NCI-H446 (cell line): ENCODE results near the gene ACOXL.

Experiments used
- DNase-seq, 2 experiments: peaks; one replicate each; lab custom pipeline; 2025; lab: John Stamatoyannopoulos, UW

Gene ACOXL

DNA sequence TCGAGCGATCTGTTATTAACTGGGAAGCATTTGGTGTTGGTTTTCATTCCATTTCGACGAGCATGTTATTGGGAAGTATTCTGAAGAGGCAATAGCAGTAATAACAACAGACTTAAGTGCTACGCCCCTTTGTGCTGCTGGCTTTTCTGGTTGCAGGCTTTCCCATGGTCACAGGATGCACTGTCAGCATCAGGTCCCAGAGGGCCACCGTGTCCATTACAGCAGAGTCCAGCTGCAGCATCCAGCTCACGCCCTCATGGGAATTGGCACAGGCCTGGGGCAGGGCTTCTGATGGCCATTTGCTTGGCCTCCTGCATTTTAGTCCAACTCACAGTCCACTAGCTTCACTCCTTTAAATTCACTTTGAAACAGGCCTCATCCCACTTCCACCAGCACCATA, 432.7 kb downstream of the ACOXL start:
- no peak for DNase-seq

DNA sequence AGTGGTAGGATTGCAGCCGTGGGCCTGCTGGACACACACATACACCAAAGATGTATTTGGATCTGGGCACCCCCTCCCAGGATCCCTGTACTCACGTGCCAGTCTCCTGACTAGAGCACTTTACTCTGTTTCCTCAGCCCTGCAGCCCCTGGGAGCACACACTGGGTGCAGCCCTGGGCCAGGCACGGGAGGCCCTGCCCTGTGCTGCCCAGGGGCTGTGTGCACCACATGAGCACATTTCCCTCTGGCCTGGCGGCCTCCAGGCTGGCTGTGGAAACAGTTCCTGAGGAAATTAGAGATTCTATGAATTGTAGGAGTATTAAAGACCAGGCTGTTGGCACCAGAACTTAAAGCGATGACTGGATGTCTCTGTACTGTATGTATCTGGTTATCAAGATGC, 433.7 kb downstream of the ACOXL start:
- no peak for DNase-seq

DNA sequence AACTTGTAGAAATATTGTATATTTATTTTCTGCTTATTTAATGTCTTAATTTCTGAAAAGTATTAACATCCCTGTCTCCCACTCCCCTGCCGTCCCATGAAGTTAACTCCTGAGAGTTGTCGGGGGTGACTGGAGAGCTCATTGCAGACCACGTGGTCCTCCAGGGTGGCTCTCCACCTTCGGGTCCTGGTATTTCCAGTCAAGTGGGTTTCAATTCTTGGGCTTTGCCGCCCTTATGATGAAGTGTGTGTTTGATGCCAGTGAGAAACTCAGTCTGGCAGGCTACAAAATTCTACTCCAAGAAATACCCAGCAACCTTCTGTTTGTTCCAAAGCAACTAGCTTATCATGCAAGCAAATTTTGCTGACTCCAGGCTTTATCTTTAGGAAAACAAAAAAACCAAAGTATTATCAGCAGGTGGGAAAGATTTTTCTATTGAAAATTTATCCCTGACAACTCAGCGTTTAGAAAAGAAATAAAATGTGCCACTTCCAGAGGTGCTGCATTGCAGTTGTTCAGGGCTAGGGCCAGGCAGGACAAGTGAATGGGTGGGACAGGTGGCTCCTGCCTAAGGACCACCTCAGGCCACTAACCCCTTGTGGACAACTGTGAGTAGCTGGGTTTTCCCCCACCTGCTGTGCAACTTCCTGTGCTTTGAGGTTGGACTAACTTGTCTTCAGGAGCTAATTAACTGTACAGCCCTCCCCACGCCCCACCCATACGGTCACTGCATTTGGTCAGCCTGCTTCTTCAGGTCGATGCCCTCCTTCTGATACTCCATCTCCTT, 434.9 kb downstream of the ACOXL start:
- DNase-seq: no peak

DNA sequence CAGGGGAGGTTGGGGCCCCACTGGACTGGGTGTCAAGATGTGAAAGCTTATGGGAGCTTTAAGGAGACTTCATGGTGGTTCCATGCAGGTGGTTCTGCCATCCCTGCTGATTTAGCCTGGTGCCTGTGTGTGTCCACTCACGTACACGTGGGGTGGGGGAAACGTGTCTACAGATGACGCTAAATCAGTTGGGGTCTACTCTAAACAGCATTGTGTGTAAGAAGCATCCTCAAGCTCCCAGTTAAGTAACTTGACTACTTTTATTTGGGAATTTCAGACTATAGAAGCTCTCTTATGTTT, 435.4 kb downstream of the ACOXL start:
- no peak for DNase-seq
